ENCODE measurements around the gene ACVR1.

Gene ACVR1

GRCh38 chr2:157902692-157903091, 26.6 kb upstream of the ACVR1 start:
- no peak overlapping the region for H3K4me3 ChIP-seq (ENCODE audit: control insufficient read depth, low read depth, low read length)
- TF ChIP-seq, protein P1, sequence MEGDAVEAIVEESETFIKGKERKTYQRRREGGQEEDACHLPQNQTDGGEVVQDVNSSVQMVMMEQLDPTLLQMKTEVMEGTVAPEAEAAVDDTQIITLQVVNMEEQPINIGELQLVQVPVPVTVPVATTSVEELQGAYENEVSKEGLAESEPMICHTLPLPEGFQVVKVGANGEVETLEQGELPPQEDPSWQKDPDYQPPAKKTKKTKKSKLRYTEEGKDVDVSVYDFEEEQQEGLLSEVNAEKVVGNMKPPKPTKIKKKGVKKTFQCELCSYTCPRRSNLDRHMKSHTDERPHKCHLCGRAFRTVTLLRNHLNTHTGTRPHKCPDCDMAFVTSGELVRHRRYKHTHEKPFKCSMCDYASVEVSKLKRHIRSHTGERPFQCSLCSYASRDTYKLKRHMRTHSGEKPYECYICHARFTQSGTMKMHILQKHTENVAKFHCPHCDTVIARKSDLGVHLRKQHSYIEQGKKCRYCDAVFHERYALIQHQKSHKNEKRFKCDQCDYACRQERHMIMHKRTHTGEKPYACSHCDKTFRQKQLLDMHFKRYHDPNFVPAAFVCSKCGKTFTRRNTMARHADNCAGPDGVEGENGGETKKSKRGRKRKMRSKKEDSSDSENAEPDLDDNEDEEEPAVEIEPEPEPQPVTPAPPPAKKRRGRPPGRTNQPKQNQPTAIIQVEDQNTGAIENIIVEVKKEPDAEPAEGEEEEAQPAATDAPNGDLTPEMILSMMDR (conservative IDR thresholded peaks at IDR 0.05; ENCODE audit: control insufficient read depth, insufficient read depth, low read depth, low read length): no peak
- DNase-seq (ENCODE audit: low read depth): peak; percentile 19

- DNase-seq (ENCODE audit: low read depth): no peak
Measured at GRCh38 chr2:157901325-157901724, 25.2 kb upstream of the ACVR1 start.

DNA sequence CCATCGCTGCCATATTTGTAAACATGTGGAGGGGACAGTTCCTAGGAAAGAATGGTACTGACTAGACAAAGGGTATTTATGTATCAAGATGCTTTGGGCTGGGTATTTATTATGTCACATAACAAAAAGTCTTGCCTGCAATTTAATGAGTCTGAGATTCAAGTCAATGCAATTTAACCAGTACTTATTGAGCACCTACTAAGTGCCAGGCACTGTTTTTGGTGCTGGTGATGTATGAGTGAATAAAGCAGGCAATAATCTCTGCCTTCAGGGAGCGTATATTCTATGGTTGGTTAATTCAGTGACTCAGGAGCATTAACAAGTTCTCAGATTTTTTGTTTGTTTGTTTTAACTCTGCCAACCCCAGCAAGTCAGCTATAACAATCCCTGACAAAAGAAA, 24.6 kb upstream of the ACVR1 start:
- no peak for DNase-seq (ENCODE audit: low read depth)
- no peak overlapping the region for H3K4me3 ChIP-seq (ENCODE audit: control insufficient read depth, low read depth, low read length)
- TF ChIP-seq, protein P1 (conservative IDR thresholded peaks at IDR 0.05; ENCODE audit: control insufficient read depth, insufficient read depth, low read depth, low read length): no peak

More at GRCh38 chr2:157901325-157901724, 25.2 kb upstream of the ACVR1 start:
- no peak overlapping the region for H3K4me3 ChIP-seq (ENCODE audit: control insufficient read depth, low read depth, low read length)
- TF ChIP-seq, protein P1 (conservative IDR thresholded peaks at IDR 0.05; ENCODE audit: control insufficient read depth, insufficient read depth, low read depth, low read length): peak; percentile 33

DNA sequence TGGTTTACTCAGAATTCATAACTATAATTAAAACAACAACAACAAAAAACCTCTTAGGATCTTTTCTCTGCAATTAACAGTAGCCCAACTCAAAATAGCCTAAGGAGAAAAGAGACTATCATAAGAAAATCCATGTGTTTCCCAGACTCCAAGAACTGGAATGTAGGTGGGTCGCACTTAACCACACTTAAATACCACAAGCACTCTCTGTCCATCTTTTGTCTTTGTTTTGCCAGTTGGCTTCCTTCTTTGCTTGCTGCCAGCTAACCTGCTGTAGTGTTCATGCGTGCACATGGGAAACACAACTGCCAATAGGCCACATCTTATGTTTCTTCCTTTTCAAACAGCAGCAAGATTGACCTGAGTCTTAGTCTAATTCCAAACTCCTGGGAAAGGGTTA, 24.1 kb upstream of the ACVR1 start:
- DNase-seq (ENCODE audit: low read depth): no peak
- TF ChIP-seq, protein P1 (conservative IDR thresholded peaks at IDR 0.05; ENCODE audit: control insufficient read depth, insufficient read depth, low read depth, low read length): no peak

GRCh38 chr2:157899125-157899839, 23.2 kb upstream of the ACVR1 start:
- H3K4me3 ChIP-seq (ENCODE audit: control insufficient read depth, low read depth, low read length): no peak overlapping the region
- no peak for DNase-seq (ENCODE audit: low read depth)
- TF ChIP-seq, protein P1 (conservative IDR thresholded peaks at IDR 0.05; ENCODE audit: control insufficient read depth, insufficient read depth, low read depth, low read length): no peak

More for the DNA sequence above, 24.1 kb upstream of the ACVR1 start:
- no peak overlapping the region for H3K4me3 ChIP-seq (ENCODE audit: control insufficient read depth, low read depth, low read length)

- DNase-seq (ENCODE audit: low read depth): peak; percentile 95
- TF ChIP-seq, protein P1 (conservative IDR thresholded peaks at IDR 0.05; ENCODE audit: control insufficient read depth, insufficient read depth, low read depth, low read length): no peak
- H3K4me3 ChIP-seq (ENCODE audit: control insufficient read depth, low read depth, low read length): no peak overlapping the region
Measured at GRCh38 chr2:157898591-157898996, 22.5 kb upstream of the ACVR1 start.

Measured in fibroblast of mammary gland (primary cell).